ENCODE data around the gene PRRC2C.
"Not testable (repeated sequence)": the region's sequence is repeated elsewhere in the genome, so short reads cannot be mapped to it uniquely, and the experiment has no call there.

PRRC2C gene

DNA sequence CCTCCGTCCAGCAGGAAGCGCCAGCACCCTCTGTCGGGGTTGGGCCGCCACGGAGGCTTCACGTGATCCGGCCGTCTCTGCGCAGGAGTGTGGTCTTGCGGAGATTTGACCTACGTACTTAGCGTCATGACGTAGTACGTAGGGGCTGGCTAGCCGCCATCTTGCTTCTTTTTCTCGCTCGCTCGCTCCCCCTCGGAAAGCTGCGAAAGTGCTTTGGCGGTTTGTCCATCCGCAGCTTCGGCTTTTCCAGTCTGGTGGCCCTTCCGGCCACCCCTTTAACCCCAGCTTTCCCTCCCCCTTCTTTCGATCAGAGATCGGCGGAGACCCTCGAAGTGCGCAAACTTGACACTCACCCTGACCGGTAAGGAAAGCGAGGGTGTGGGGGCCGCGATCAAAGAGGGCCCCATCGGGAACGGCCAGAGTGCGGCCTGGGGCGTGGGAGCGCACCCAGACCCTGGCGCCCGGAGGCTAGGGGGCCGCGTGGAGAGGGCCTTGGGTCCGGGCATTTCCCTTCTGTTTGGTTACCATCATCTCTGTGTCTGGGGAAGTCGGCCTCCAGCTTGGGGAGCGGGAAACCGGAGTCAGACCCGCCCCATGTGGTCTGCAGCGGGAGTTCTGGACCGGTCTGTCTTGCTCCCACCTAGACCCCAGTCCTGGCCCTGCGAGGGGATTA lies at the start of gene PRRC2C:
TSS of gene PRRC2C (plus strand) at position 156 of the 673 bp plus-strand sequence. CDS start 26,559 bp downstream, outside the sequence.
- DNase-seq: peak; percentile 84 to 96

DNA sequence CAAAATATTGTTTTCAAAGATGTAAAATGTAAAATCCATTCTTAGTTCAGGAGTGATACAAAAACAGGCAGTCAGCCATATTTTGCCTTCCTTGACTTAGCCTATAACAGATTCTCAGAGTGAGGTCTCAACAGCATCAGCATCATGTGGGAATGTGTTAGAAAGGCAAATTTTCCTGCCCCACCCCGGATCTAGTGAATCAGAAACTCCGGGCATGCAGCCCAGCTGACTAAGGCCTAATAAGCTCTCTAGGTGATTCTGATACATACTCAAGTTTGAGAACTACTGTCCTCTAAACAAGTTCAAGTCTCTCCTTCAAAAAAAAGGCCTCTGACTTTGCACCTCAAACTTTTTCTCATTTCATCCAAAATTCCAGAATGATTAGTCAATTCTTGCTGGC lies 46.9 kb upstream of the PRRC2C start:
- DNase-seq: no peak

DNA sequence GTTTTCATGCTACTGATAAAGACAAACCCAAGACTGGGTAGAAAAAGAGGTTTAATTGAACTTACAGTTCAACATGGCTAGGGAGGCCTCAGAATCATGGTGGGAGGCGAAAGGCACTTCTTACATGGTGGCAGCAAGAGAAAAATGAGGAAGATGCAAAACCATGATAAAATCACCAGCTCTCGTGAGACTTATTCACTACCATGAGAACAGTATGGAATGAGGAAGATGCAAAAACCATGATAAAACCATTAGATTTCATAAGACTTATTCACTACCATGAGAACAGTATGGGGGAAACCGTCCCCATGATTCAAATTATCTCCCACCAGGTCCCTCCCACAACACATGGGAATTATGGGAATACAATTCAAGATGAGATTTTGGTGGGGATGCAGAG lies 45.1 kb upstream of the PRRC2C start:
- not testable (repeated sequence) for DNase-seq

DNA sequence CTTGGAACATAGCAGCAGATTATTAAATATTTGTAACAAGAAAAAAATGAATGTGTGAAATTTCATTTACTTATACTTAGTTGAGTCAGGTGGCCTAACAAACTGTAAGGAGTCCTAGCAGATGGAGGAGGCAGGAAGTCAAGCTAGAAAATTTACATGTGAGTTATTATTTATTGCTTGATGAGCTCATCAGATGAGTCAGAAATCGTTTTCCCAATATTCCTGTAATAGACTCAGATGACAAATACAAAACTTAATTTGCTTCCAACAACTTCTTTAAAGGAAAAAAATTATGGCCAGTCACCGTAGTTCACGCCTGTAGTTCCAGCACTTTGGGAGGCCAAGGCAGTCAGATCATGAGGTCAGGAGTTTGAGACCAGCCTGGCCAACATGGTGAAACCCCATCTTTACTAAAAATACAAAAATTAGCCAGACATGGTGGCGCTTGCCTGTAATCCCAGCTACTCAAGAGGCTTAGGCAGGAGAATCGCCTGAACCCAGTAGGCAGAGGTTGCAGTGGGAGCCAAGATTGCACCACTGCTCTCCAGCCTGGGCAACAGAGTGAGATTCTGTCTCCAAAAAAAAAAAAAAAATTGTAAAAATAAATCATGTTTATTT lies 43.9 kb upstream of the PRRC2C start:
- not testable (repeated sequence) for DNase-seq

DNA sequence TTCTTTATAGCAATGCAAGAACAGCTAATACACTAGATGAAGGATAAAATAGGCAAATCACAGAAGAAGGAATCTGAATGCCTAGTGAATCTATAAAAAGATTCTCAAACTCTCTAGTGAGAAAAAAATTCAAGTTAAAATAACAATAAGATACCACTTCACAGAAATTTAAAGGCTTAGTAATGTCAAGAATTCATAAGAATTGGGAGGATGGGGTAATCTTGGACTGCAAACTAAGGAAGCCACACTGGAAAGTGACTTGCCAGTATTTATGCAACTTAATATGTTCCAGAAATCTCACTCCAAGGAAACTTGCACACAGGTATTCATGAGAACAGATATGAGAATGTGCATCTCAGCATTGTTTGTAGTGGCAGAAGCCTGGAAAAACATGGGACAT lies 38.9 kb upstream of the PRRC2C start:
- DNase-seq: no peak

DNA sequence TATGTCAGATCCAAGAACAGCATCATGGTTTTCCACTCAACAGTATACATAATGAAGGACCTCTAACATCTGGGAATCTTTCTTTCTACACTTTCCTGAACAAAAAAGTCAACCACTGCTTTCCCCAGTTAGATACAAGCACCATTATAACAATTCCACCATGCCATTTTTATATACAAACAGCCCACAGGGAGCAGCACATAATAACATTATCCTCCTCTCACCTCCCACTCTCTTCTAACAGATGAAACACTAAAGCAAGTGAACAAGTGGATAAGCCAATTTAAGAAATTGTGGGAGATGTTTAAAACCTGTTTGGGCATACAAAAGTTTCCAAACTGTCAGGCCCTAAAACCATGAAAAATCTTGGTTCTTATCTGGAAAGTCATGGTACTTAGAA lies 29.4 kb upstream of the PRRC2C start:
- no peak for DNase-seq

DNA sequence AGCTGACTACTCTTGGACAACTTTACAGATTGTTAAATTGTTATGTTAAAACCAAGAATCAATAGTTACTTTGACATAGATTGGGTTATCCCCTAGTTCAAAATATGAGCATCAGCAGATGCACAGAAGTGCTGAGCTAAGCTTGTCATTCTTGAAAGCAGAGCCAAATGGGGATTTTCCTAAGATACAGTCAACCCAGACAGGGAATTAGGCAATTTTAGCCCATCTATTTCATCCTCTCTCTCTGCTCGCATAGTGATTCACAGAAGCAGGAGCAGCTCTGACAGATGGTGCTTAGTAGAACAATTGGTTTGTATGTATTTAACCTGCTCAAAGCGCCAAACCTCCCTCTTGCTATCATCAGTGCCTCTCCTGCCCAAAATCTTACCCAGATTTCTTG lies 27.9 kb upstream of the PRRC2C start:
- DNase-seq: peak; percentile 62 to 86

DNA sequence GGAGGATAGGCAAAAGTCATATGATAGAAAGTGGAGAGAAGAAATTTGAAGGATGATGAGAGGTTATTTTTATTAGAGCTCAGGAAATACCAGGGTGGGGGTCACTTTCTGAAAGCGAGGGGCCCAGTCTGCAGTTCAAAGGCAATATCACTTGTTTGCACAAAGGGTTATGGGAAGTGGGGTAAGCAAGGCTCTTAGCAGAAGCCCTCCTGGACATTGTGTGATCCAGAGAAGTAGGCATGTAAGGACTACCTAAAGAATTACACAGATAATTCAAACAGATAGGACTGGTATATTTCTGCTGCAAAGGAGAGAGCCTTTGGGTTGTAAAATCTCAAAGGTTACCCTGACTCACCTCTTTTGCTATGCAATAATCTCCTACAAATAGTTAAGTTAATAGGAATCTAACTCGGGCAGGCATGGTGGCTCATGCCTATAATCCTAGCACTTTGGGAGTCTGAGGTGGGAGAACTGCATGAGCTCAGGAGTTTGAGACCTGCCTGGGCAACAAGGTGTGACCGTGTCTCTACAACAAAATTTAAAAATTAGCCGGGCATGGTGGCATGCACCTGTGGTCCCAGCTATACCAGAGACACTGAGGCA lies 25.2 kb upstream of the PRRC2C start:
- no peak for DNase-seq

DNA sequence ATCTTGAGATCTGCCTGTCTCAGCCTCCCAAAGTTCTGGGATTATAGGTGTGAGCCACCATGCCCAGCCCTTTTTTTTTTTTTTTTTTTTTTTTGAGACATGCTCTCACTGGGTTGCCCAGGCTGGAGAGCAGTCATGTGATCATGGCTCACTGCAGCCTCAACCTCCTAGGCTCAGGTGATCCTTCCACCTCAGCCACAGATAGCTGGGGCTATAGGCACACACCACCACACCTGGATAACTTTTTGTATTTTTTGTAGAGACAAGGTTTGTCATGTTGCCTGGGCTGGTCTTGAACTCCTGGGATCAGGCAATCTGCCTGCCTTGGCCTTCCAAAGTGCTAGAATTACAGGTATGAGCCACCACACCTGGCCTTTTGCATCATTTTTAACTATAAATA lies 17.7 kb upstream of the PRRC2C start:
- DNase-seq: no peak

DNA sequence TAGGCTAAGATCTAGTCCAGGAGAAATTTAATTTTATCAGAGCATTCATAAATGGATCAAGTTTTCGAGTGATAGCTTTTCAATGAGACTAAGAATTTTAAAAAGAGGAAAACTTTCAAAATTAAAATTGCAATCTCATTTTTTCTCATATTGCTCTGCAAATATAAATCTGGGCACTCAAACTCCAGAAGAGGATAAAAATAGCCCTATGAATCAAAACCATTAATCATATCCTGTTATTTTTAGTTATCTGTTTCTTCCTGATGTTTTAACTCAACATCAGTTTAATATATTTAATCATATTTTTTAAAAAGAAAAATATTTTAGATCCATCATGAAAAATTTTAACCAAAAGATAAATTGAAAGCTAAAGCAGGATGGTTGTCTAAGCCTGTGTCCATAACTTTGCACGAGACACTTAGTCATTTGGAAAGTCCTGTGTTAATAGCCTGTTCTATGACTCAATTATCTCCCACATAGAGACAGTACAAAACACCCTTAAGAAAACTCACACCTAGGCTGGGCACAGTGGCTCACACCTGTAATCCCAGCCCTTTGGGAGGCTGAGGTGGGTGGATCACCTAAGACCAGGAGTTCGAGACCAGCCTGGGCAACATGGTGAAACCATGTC lies 17.1 kb upstream of the PRRC2C start:
- DNase-seq: no peak

DNA sequence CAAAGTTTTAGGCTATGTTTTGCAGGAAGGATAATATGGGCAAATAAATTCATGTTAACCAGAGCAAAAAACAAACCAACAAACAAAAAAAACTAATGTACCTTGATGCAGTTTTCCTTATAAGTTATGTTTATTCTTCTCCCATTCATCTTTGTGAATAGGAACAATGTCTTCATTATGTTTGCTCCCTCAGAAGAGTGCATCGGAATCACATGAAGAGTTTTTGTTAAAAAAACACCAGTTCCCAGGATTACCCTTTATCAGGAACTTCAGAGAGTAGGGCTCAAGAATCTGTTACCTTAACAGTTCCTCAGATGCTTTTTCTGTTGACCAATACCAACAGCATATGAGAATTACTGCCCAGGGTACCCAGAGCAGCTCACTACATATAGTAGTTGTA lies 14.6 kb upstream of the PRRC2C start:
- no peak for DNase-seq

DNA sequence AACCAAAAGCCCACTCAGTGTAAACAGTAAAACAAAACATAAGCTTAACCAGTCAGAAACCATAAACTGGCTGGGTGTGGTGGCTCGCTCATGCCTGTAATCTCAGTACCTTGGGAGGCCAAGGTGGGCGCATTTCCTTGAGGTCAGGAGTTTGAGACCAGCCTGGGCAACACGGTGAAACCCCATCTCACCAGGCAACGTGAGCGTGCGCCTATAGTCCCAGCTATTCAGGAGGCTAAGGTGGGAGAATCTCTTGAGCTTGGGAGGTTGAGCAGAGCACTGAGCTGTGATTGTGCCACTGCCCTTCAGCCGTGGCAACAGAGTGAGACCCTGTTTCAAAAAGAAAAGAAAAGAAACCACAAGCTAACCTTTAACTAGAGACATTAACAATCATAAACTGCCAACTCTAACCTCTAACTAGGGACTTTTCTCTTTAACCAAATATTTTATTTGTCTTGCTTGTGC lies 13.1 kb upstream of the PRRC2C start:
- no peak for DNase-seq

DNA sequence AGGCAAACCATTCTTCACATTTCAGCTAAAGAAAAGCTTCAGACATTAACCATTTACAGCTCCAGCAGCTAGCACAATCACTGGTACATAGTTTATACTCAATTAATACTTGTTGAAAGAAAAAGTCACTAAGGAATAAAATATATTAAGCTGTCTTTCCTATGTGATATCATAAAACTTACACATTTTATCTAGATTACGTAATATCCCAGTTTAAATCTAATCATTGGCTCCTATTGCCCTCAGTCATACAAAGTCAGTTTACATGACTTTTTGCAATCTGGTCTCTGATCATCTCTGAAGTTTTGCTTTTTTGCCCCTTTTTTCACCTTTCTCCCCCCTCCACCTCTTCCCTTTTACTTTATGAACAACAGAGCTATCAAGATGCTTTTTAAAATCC lies 8.5 kb upstream of the PRRC2C start:
- no peak for DNase-seq

DNA sequence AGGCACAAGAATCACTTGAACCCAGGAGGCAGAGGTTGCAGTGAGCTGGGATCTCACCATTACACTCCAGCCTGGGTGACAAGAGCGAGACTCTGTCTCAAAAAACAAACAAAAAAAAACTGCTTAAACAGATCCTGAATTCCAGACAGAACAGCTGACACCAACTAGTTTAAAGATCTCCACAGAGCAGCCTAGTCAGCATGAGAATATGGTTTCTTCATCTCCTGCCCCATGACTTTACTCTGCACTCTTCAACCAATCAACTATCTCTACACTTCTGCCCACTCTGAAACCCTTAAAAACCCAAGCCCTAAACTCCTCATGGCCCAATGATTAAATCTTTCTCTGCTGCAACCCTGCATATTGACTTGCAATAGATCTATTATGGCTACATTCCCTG lies 7.5 kb upstream of the PRRC2C start:
- DNase-seq: no peak

DNA sequence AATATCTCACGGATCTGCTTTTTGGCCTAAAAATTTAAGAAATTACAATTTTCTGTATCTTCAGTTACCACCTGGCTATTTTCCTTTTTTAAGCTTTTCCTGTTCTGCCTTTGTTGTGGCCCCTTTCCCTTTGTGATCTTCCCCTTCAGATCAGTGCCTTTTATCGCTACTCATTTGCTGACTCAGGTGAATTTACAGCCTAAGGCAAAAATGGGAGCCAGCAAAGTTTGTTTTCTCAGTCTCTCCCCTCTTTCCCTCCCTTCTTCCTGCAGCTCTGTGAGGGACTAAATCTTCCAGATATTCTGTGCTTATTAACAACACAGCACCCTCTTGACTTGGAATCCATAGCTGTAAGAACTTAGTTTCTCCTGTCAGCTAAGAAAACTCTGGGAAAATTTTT lies 5.3 kb upstream of the PRRC2C start:
- DNase-seq: no peak

DNA sequence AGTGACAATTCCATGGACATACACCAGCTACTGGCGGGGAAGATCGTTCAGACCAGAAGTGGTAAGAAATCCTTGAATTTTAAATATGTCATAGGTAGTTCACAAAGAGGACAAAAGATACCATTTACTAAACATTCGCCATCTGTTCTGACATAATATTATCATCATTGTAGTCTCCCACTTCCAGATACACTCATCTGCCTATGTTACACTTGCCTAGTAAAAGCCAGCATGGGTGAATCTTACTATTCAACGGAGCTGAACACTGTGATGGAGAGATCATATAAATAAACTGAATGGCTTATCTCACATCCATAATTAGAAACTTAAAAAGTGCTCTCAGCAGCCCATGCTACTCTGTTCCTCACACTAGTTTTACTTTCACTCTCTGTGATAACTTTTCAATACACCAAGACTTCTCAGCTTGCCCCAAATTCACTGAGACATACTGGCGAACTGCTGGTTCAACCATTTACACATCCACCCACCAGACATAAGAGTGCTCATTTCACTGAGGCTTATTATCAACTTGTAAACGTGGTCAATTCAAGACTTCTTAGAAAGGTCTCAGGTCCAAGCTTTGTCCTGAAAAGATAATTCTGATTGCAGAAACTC lies 463 bp upstream of the PRRC2C start:
- peak in 1 of 2 experiments; percentile 45 for DNase-seq

DNA sequence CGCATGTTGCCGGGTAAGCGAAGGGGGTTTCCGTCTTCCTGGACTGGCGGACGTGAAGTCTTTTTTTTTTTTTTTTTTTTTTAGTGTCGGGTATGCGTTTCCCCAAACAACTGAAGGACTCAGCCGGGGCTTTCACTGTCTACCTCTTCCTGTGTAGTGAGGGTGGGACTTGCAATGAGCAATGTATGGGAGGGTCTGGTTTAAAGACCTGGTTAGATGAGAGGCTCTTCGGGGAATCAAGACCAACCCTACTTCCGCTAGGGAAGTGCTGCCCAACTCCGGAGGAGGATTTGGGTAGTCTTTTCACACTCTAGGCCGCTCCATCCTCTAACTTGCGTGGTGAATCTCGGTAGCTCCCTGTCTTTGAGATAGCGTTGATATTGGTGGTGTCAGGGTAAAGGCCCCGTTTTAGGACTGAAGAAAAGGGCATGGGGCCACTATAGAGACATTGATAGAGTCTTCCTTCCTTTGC lies 754 bp downstream of the PRRC2C start:
- DNase-seq: peak; percentile 34 to 47

DNA sequence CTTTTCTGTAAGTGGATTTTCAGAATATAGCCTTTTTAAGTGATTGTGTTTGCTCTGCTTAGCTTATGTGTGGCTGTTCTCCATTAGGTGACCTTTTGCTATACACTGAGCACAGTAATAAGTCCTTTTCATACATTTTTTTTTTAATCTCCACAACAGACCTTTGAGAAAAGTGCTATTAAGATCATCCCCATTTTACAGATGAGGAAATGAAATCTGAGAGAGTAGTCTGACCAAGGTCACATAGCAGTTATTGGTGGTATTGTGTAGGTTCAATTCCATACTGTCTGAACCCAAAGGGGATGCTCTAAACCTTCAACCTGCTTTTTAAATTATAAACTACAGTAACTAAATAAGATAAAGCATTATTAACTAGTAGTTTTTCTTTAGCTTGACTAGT lies 1.7 kb downstream of the PRRC2C start:
- DNase-seq: no peak

DNA sequence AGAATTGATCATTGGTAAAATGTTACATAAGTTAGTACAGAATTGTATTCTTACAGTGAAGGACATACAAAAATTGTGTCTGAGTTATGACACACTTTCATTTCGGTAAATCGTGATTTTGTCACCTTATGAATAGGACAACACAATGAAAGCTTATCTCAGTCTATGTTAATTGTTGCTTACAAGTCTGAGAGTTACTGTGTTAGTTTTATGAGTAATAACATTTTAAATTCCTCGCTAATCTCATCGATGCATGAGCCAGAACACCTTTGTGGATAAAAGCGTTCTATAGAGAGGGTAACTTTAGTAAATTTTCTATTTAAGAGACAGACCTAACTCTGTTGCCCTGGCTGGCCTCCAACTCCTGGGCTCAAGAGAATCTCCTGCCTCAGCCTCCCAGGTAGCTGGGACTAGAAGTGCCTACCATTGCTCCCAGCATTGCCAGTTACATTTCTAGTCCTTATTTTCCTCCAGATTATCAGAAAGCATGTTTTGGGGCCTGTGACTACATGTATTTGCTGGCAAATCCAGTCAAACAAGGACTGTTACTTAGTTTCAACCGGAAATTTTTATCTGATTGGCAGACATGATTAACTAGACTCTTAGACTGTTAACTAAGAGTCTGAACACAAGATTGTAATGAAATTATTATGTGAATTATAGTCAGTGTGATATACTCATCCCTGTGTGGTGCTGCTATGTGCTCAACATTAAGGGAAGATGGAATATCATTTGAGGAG lies 3.0 kb downstream of the PRRC2C start:
- no peak for DNase-seq

DNA sequence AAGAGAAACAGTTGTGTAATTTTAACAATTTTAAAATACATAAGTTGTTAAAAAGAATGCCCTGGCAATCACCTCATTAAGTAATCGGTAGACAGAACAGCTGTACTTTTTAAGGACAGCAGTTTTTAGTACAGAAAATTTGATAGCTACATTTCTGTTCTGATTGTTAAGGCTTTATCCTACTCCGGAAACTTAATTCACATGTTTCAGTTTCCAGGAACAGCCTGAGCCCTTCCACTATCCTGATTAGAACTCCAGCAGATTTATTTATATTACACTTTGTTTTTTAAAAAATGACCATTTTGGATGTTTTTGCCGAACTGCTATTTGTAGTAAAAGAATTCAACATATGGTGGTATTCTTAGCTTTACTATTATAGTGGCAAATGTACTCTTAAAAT lies 8.7 kb downstream of the PRRC2C start:
- DNase-seq: no peak

DNA sequence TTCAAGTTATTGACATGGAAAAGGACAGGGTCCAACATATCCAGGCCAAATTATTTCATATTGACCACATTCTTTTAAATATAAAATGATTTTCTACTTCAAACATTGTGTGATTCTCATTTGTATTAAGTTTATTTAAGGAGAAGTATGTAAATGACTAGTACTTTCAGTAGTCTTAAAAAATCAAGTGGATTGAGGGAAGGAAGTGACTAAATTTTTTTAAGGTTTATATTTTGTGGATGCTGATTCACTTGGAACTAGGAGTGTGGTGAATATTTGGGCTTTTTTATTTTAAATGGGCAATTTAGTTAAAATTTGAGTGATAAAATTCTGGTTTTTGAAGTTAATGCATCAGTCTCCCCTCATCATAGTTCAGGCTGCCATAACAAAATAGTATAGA lies 10.1 kb downstream of the PRRC2C start:
- no peak for DNase-seq

DNA sequence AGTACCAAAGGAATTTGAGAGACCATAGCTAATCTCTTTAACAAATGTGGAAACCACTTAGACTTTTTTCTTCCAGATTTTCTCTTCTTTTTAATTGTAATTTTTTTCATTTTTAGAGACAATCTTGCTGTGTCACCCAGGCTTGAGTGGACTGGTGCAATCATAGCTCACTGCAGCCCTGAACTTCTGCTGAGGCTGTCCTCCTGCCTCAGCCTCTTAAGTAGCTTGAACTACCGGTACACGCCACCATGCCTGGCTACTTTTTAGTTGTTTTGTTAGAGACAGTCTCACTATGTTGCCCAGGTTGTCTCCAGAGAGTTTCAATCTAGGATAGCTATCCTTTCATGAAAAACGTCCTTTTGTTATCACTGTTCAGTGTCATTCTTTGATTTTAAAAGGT lies 15.0 kb downstream of the PRRC2C start:
- DNase-seq: no peak

DNA sequence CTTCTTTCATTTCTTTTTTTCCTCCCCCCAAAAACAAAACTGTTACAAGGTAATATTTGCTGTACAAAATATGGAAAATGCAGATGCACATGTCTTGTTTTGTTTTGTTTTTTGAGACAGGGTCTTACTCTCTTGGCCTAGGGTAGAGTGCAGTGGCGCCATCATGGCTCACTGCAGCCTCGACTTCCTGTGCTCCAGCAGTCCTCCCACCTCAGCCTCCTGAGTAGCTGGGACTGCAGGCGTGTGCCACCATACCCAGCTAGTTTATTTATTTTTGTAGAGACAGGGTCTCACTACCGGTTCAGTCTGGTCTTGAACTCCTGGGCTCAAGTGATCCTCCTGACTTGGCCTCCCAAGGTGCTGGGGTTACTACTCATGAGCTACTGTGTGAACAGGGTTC lies 15.5 kb downstream of the PRRC2C start:
- no peak for DNase-seq

All from NCI-H524 (cell line).